Uterus (tissue), 2 donors: ENCODE data around the gene OR2M7.

Experiments
- CTCF ChIP-seq, 4 experiments: fragments of 200-600 bp in 2 of 4; fragments of 450-650 bp in 2 of 4; sonication (generic) in 2 of 4; IDR thresholded peaks; one replicate each; pipeline ENCODE4 v1.5.1; 2016 to 2019; ENCODE audit warnings: antibody characterized with exemption in 4 of 4, mild to moderate bottlenecking in 2 of 4, moderate library complexity in 1 of 4
- POLR2A ChIP-seq, 2 donors: fragments of 450-650 bp; IDR thresholded peaks; one replicate each; pipeline ENCODE4 v1.6.1; 2016; ENCODE audit warnings: antibody characterized with exemption in 2 of 2, mild to moderate bottlenecking in 1 of 2, moderate library complexity in 1 of 2

- TF ChIP-seq CTCF (IDR thresholded peaks at IDR 0.05) (no peak), POLR2A (IDR thresholded peaks at IDR 0.05) (no peak)
Observed at GRCh38 chr1:248303324-248303723, 21.0 kb downstream of the OR2M7 start, which contains the start of gene OR2T12.
